Measurements from ENCODE around the gene CMTM7. TPM values are rescaled to one million over a fixed set of nuclear protein-coding genes. Genes with fewer than 3 reads are reported as not detected.

The CMTM7 gene
- total and polyA plus RNA-seq, 10 of the 15 experiments (the other 5 are each of a cell fraction or from before 2014, with no cell fraction given) = 3.7 to 36.4 (median 14.7) TPM

GRCh38 chr3:32428092-32429068 lies 36.7 kb downstream of the CMTM7 start (continued):
- TF ChIP-seq TCF3 (IDR thresholded peaks at IDR 0.05; ENCODE audit: borderline replicate concordance, insufficient read depth, low read depth, low read length) (peak; percentile 88), CEBPB (IDR thresholded peaks at IDR 0.05; ENCODE audit: borderline replicate concordance in 1 of 2, low read depth in 2 of 2, low read length in 2 of 2) (0 out of 4 replicates have a peak, but pooled peaks of 1 of the 2 experiments have one; percentile 64), NFXL1 (IDR thresholded peaks at IDR 0.05; ENCODE audit: borderline replicate concordance) (no peak), RFX5 (IDR thresholded peaks at IDR 0.05; ENCODE audit: low read depth, low read length) (no peak), MEF2A (IDR thresholded peaks at IDR 0.05; ENCODE audit: insufficient read depth, low read depth, low read length) (0 out of 2 replicates have a peak, but pooled peaks have one; percentile 33), MYC (IDR thresholded peaks at IDR 0.05; ENCODE audit: insufficient read depth, insufficient read length, insufficient replicate concordance, low read length, severe bottlenecking) (no peak), KDM1A (IDR thresholded peaks at IDR 0.05; ENCODE audit: borderline replicate concordance) (no peak), ZBED1 (IDR thresholded peaks at IDR 0.05; ENCODE audit: borderline replicate concordance) (peak; percentile 71; the same call in 1 of the 2 replicates), RUNX3 (IDR thresholded peaks at IDR 0.05; ENCODE audit: low read length) (peak; percentile 96), RAD21 (IDR thresholded peaks at IDR 0.05; ENCODE audit: insufficient read depth, low read depth, low read length) (no peak), POU2F2 (IDR thresholded peaks at IDR 0.05; ENCODE audit: borderline replicate concordance, low read depth, low read length) (peak; percentile 75; the same call in 1 of the 3 replicates), GATAD2B (conservative IDR thresholded peaks at IDR 0.05; ENCODE audit: low read depth) (peak; percentile 40), EED (IDR thresholded peaks at IDR 0.05; ENCODE audit: low read depth) (peak; percentile 77), EZH2 (IDR thresholded peaks at IDR 0.05; ENCODE audit: borderline replicate concordance, control insufficient read depth, low read depth, low read length) (no peak), TAF1 (IDR thresholded peaks at IDR 0.05; ENCODE audit: borderline replicate concordance, low read depth, low read length) (no peak), CUX1 (IDR thresholded peaks at IDR 0.05; ENCODE audit: insufficient replicate concordance, low read depth, low read length) (no peak), NR2F1 (conservative IDR thresholded peaks at IDR 0.05) (peak; percentile 81), MTA2 (IDR thresholded peaks at IDR 0.05; ENCODE audit: low read depth) (peak; percentile 73; the same call in 1 of the 2 replicates), BHLHE40 (IDR thresholded peaks at IDR 0.05; ENCODE audit: borderline replicate concordance in 1 of 2, low read depth in 2 of 2, low read length in 1 of 2) (peak in 1 of 2 experiments; percentile 13; a peak in 1 of 4 replicates), PAX5 (IDR thresholded peaks at IDR 0.05; ENCODE audit: borderline replicate concordance, low read depth, low read length) (peak; percentile 93), E2F8 (IDR thresholded peaks at IDR 0.05; ENCODE audit: low read depth, partially characterized antibody) (no peak)
